Natural killer cell treated with Interleukin-12 subunit alpha and Interleukin-12 subunit beta and Interleukin-15 and Interleukin-18, amount 100 ng/mL, for 72 hours (primary cell): ENCODE data around the gene GSK3B. TPM values are rescaled to one million over a fixed set of nuclear protein-coding genes. Genes with fewer than 3 reads are reported as not detected.

Experiments
- ATAC-seq, 2 donors: fragments of 150-1000 bp; cut with Tn5 transposase in 1 of 2; sonication (Bioruptor Pico), chemical (Tn5 transposase) in 1 of 2; 2 replicates each; pipeline ENCODE4 v1.10.0; 2021
- DNase-seq: peaks from one replicate; pipeline ENCODE4 v3.0.0; 2022; ENCODE audit warnings: low spot score
- H3K27ac Mint-ChIP-seq, 2 donors: 1 replicate in 1 of 2; 2 replicates in 1 of 2; pipeline ENCODE4 v1.8.0; 2022; ENCODE audit warnings: mixed read lengths in 2 of 2, mild to moderate bottlenecking in 1 of 2, moderate library complexity in 1 of 2
- H3K27me3 Mint-ChIP-seq, 2 donors: 1 replicate in 1 of 2; 2 replicates in 1 of 2; pipeline ENCODE4 v1.8.0; 2022; ENCODE audit warnings: mixed read lengths in 2 of 2
- H3K36me3 Mint-ChIP-seq: one replicate; pipeline ENCODE4 v1.8.0; 2022; ENCODE audit warnings: mixed read lengths
- H3K4me1 Mint-ChIP-seq, 2 donors: 1 replicate in 1 of 2; 2 replicates in 1 of 2; pipeline ENCODE4 v1.8.0; 2022; ENCODE audit warnings: low read depth in 2 of 2, mixed read lengths in 2 of 2, mild to moderate bottlenecking in 1 of 2
- H3K4me3 Mint-ChIP-seq: one replicate; pipeline ENCODE4 v1.8.0; 2022; ENCODE audit warnings: mixed read lengths
- H3K9me3 Mint-ChIP-seq: 2 replicates; pipeline ENCODE4 v1.8.0; 2022; ENCODE audit warnings: mixed read lengths
- total RNA-seq, 2 donors: library from RNA; stranded (reverse); gene quantifications; one replicate each; pipeline ENCODE4 v1.2.3, GENCODE V29; 2022

GSK3B gene
- total RNA-seq, 2 donors from 2014 or later, result 43.9 to 44.3 TPM

- no peak for ATAC-seq
- H3K9me3 Mint-ChIP-seq, result no peaks in the 10 kb centered on the region
Observed at GRCh38 chr3:119782460-119782859, 311.8 kb downstream of the GSK3B start.

DNA sequence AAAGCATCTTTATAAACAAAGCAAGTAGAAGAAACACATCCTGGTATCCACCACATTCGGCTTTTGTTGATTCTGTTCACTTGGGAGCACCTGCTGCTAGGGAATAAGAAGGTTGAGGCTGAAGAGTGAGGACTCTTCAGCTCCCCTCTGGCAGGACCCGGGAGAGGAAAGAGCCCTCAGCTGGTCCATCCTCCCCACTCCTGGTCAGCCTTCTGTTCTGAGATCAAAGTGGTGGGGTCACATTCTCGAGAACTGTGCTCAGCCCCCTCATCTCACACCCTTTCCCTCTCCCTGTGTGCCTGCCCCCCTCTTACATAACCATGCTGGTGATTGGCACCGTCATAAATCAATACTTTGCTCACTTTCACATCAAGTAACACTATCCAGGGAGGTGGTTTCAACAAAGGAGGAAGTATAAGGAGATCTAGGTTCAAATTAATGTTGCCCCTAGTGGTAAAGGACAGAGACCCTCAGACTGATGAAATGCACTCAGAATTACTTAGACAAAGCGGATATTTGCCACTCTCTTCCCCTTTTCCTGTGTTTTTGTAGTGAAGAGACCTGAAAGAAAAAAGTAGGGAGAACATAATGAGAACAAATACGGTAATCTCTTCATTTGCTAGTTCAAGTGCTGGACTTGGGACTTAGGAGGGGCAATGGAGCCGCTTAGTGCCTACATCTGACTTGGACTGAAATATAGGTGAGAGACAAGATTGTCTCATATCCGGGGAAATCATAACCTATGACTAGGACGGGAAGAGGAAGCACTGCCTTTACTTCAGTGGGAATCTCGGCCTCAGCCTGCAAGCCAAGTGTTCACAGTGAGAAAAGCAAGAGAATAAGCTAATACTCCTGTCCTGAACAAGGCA, 312.7 kb downstream of the GSK3B start, which contains the start of gene NR1I2:
Gene NR1I2 (plus strand): TSS at position 772 of the 869 bp plus-strand sequence.
- Mint-ChIP-seq H3K9me3 (no peaks in the 10 kb centered on the region), H3K4me1 (no peaks in the 10 kb centered on the region), H3K36me3 (no peaks in the 10 kb centered on the region), H3K4me3 (no peak within 1 kb of the TSS), H3K27me3 (peaks cover 0 to 2% of the 10 kb centered on the region in 2 donors), H3K27ac (no peak within 1 kb of the TSS)
- ATAC-seq (no peak), DNase-seq (no peak)

More at GRCh38 chr3:119782460-119782859, 311.8 kb downstream of the GSK3B start:
- no peak for DNase-seq
- Mint-ChIP-seq H3K27ac (no peak overlapping the region), H3K4me1 (no peaks in the 10 kb centered on the region), H3K27me3 (peaks cover 0 to 2% of the 10 kb centered on the region in 2 donors), H3K36me3 (no peaks in the 10 kb centered on the region), H3K4me3 (no peak overlapping the region)

GRCh38 chr3:119779731-119780383, 314.4 kb downstream of the GSK3B start:
- no peak overlapping the region for H3K4me3 Mint-ChIP-seq
- H3K36me3 Mint-ChIP-seq, result no peaks in the 10 kb centered on the region
- H3K9me3 Mint-ChIP-seq, result peaks cover 4% of the 10 kb centered on the region
- no peaks in the 10 kb centered on the region for H3K4me1 Mint-ChIP-seq
- ATAC-seq (no peak), DNase-seq (no peak)
- peaks cover 3 to 5% of the 10 kb centered on the region in 2 donors for H3K27me3 Mint-ChIP-seq
- H3K27ac Mint-ChIP-seq, result no peak overlapping the region

- H3K4me3 Mint-ChIP-seq, result no peak overlapping the region
- no peak overlapping the region for H3K27ac Mint-ChIP-seq
- H3K27me3 Mint-ChIP-seq, result peaks cover 6 to 13% of the 10 kb centered on the region in 2 donors
- peaks cover 4% of the 10 kb centered on the region for H3K9me3 Mint-ChIP-seq
- no peak for DNase-seq
- H3K4me1 Mint-ChIP-seq, result no peaks in the 10 kb centered on the region
- ATAC-seq, result no peak
- H3K36me3 Mint-ChIP-seq, result no peaks in the 10 kb centered on the region
Observed at GRCh38 chr3:119778811-119779210, 315.4 kb downstream of the GSK3B start.

- Mint-ChIP-seq H3K27me3 (peaks cover 9 to 19% of the 10 kb centered on the region in 2 donors), H3K4me3 (no peak overlapping the region), H3K36me3 (no peaks in the 10 kb centered on the region), H3K27ac (no peak overlapping the region), H3K4me1 (no peaks in the 10 kb centered on the region), H3K9me3 (peaks cover 4% of the 10 kb centered on the region)
- ATAC-seq, result no peak
- DNase-seq, result no peak
Observed at GRCh38 chr3:119778176-119778575, 316.1 kb downstream of the GSK3B start.

DNA sequence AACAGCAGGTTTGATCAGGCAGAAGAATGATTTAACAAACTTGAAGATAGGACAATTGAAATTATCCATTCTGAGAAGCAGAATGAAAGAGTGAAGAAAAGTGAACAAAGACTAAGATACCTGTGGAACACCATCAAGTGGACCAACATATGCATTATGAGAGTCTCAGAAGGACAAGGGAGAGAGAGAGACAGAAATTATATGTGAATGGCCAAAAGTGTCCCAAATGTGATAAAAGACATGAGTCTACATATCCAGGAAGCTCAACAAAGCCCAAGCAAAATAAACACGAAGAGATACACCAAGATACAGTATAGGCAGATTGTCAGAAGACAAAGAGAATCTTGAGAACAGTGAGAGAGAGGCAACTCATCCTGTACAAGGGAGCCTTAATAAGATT, 317.9 kb downstream of the GSK3B start:
- Mint-ChIP-seq H3K4me1 (no peaks in the 10 kb centered on the region), H3K4me3 (no peak overlapping the region), H3K36me3 (no peaks in the 10 kb centered on the region), H3K27ac (no peak overlapping the region), H3K27me3 (peaks cover 15 to 32% of the 10 kb centered on the region in 2 donors), H3K9me3 (peaks cover 4% of the 10 kb centered on the region)
- DNase-seq (no peak), ATAC-seq (no peak)

- no peaks in the 10 kb centered on the region for H3K4me1 Mint-ChIP-seq
- peaks cover 4% of the 10 kb centered on the region for H3K9me3 Mint-ChIP-seq
- peaks cover 15 to 32% of the 10 kb centered on the region in 2 donors for H3K27me3 Mint-ChIP-seq
- H3K4me3 Mint-ChIP-seq, result no peak overlapping the region
- ATAC-seq (no peak), DNase-seq (no peak)
- no peak overlapping the region for H3K27ac Mint-ChIP-seq
- H3K36me3 Mint-ChIP-seq, result no peaks in the 10 kb centered on the region
Observed at GRCh38 chr3:119774444-119774843, 319.8 kb downstream of the GSK3B start.

Other genes starting within 250 kb of the GSK3B start
- under 1 TPM in 1 of 2 donors, not detected in 1; 0.12 TPM for gene GPR156, start 190.8 kb upstream of the GSK3B start, total RNA-seq